ENCODE data around the gene PTPRB.
A peak's percentile ranks its signal among the peaks of the same experiment; 100 is the strongest.

The PTPRB gene

DNA sequence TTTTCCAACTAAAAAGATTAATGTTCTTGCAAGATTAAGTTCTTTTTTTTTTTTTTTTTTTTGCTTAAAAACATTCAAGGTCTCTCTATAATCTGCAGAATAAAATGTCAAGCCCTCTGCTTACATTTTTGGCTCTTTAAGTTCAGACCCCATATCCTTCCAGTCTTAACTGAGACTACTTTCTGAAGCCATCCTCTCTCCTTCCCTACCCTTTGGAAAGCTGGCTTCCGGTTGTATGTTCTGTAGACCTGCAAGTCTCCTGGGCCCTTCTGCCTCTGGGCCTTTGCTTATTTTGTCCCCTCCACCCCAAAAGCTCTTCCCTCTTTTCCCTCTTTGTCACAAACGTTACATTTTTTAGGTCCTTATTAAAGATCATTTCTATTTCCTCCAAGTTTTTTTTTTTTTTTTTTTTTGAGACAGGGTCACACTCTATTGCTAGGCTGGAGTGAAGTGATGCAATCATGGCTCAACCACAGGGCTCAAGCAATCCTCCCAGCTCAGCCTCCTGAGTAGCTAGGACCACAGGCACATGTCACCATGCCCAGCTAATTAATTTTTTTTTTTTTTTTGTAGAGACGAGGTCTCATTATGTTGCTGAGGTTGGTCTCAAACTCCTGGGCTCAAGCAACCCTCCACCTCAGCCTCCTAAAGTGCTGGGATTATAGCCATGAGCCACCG, 46.5 kb downstream of the PTPRB start:
- TF ChIP-seq, protein P1, sequence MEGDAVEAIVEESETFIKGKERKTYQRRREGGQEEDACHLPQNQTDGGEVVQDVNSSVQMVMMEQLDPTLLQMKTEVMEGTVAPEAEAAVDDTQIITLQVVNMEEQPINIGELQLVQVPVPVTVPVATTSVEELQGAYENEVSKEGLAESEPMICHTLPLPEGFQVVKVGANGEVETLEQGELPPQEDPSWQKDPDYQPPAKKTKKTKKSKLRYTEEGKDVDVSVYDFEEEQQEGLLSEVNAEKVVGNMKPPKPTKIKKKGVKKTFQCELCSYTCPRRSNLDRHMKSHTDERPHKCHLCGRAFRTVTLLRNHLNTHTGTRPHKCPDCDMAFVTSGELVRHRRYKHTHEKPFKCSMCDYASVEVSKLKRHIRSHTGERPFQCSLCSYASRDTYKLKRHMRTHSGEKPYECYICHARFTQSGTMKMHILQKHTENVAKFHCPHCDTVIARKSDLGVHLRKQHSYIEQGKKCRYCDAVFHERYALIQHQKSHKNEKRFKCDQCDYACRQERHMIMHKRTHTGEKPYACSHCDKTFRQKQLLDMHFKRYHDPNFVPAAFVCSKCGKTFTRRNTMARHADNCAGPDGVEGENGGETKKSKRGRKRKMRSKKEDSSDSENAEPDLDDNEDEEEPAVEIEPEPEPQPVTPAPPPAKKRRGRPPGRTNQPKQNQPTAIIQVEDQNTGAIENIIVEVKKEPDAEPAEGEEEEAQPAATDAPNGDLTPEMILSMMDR (IDR thresholded peaks at IDR 0.05; ENCODE audit: control insufficient read depth, extremely low read depth, insufficient read depth), result no peak
- no peak for DNase-seq (ENCODE audit: low read depth)
- no peak overlapping the region for H3K4me3 ChIP-seq (ENCODE audit: low read depth, low read length)

- DNase-seq (ENCODE audit: low read depth), result peak; percentile 46
- H3K4me3 ChIP-seq (ENCODE audit: low read depth, low read length), result no peak overlapping the region
- TF ChIP-seq, protein P1 (IDR thresholded peaks at IDR 0.05; ENCODE audit: control insufficient read depth, extremely low read depth, insufficient read depth), result peak; percentile 84
These were observed 47.2 kb downstream of the PTPRB start for GRCh38 chr12:70590051-70590450.

DNA sequence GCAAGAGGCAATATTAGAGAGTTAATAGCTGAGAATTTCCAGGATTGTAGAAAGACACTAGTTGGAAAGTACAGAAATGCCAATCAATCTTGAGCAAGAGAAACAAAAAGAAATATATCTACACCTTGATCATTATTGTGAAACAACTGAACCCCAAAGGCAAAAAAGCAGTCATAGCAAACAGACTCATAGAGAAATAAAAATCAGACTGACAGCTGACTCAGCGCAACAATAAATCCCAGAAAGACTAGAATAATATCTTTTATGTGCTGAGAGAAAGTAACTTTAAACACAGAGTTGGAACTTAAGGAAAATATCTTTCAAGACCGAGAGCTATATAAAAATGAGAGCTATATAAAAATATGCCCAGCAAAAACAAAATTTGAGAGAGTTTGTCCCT, 52.9 kb downstream of the PTPRB start:
- H3K4me3 ChIP-seq (ENCODE audit: low read depth, low read length), result no peak overlapping the region
- DNase-seq (ENCODE audit: low read depth), result no peak
- TF ChIP-seq, protein P1 (IDR thresholded peaks at IDR 0.05; ENCODE audit: control insufficient read depth, extremely low read depth, insufficient read depth), result no peak

GRCh38 chr12:70583251-70583650, 54.0 kb downstream of the PTPRB start:
- no peak overlapping the region for H3K4me3 ChIP-seq (ENCODE audit: low read depth, low read length)
- no peak for DNase-seq (ENCODE audit: low read depth)
- TF ChIP-seq, protein P1 (IDR thresholded peaks at IDR 0.05; ENCODE audit: control insufficient read depth, extremely low read depth, insufficient read depth), result no peak

GRCh38 chr12:70581208-70581607, 56.0 kb downstream of the PTPRB start:
- DNase-seq (ENCODE audit: low read depth), result no peak
- H3K4me3 ChIP-seq (ENCODE audit: low read depth, low read length), result no peak overlapping the region
- TF ChIP-seq, protein P1 (IDR thresholded peaks at IDR 0.05; ENCODE audit: control insufficient read depth, extremely low read depth, insufficient read depth), result no peak

DNA sequence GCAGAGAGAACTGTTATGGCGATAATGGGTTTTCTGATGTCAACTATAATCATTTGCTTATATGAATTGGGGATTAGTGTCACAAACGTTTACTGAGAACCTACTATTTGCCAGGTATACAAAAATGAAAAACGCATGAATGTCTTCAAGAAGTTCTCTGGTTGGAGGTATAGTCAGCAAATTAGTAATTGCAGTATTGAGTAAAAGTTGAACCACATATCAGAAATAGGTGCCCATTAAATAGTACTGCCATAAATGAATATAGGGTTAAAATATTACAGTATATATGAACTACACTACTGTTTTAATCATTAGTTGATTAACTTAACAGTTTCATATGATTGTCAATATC, 60.0 kb downstream of the PTPRB start:
- TF ChIP-seq, protein P1 (IDR thresholded peaks at IDR 0.05; ENCODE audit: control insufficient read depth, extremely low read depth, insufficient read depth), result no peak
- H3K4me3 ChIP-seq (ENCODE audit: low read depth, low read length), result no peak overlapping the region
- DNase-seq (ENCODE audit: low read depth), result no peak

All from LNCaP clone FGC (cell line).